Activated CD4-positive, alpha-beta T cell treated with anti-CD3 and anti-CD28 coated beads for 24 hours (primary cell): Measurements from ENCODE around the gene DCBLD1.

Experiments used
- DNase-seq, 2 donors: peaks; one replicate each; pipeline ENCODE4 v3.0.0-alpha.2; 2020; ENCODE audit warnings: low read depth in 2 of 2

The DCBLD1 gene

GRCh38 chr6:117531346-117531745 lies 48.9 kb downstream of the DCBLD1 start:
- no peak for DNase-seq

- no peak for DNase-seq
These were observed 49.6 kb downstream of the DCBLD1 start for GRCh38 chr6:117531809-117532725.

- no peak for DNase-seq
These were observed 51.3 kb downstream of the DCBLD1 start for GRCh38 chr6:117533775-117534174.

GRCh38 chr6:117534974-117535373 lies 52.5 kb downstream of the DCBLD1 start:
- DNase-seq: no peak

GRCh38 chr6:117536317-117536716 lies 53.8 kb downstream of the DCBLD1 start:
- no peak for DNase-seq

- DNase-seq: no peak
These were observed 56.1 kb downstream of the DCBLD1 start for GRCh38 chr6:117538615-117539014.

- DNase-seq: no peak
These were observed 58.2 kb downstream of the DCBLD1 start for GRCh38 chr6:117540670-117541069.

- no peak for DNase-seq
These were observed 60.0 kb downstream of the DCBLD1 start for GRCh38 chr6:117542493-117542892.

GRCh38 chr6:117544716-117545115 lies 62.2 kb downstream of the DCBLD1 start:
- DNase-seq: no peak

GRCh38 chr6:117545161-117545595 lies 62.7 kb downstream of the DCBLD1 start:
- DNase-seq: no peak

GRCh38 chr6:117546674-117547073 lies 64.2 kb downstream of the DCBLD1 start:
- no peak for DNase-seq

- DNase-seq: peak in 1 of 2 donors; percentile 4
These were observed 65.5 kb downstream of the DCBLD1 start for GRCh38 chr6:117547688-117548621.

- no peak for DNase-seq
These were observed 66.4 kb downstream of the DCBLD1 start for GRCh38 chr6:117548797-117549301.

- DNase-seq: no peak
These were observed 67.1 kb downstream of the DCBLD1 start for GRCh38 chr6:117549611-117550010.

GRCh38 chr6:117550078-117550600 lies 67.7 kb downstream of the DCBLD1 start:
- no peak for DNase-seq

- DNase-seq: no peak
These were observed 68.3 kb downstream of the DCBLD1 start for GRCh38 chr6:117550618-117551242.

- DNase-seq: no peak
These were observed 70.1 kb downstream of the DCBLD1 start for GRCh38 chr6:117552618-117553017.

- no peak for DNase-seq
These were observed 70.7 kb downstream of the DCBLD1 start for GRCh38 chr6:117553142-117553541.

GRCh38 chr6:117555262-117555849 lies 72.9 kb downstream of the DCBLD1 start:
- DNase-seq: no peak

GRCh38 chr6:117555882-117556498 lies 73.5 kb downstream of the DCBLD1 start:
- DNase-seq: peak; percentile 30 to 53

GRCh38 chr6:117557951-117558350 lies 75.5 kb downstream of the DCBLD1 start:
- no peak for DNase-seq
